HTERT RPE-1 (cell line): ENCODE measurements around the gene PIP4K2A.
"Not testable (repeated sequence)": the region's sequence is repeated elsewhere in the genome, so short reads cannot be mapped to it uniquely, and the experiment has no call there.

Source experiments
- in situ Hi-C: fragments of 300-500 bp; cut with MboI; formaldehyde crosslinking; loops from 4 replicates; pipeline ENCODE4 v1.14.3; 2020; ENCODE audit warnings: low sequenced_read_pairs

Gene PIP4K2A

DNA sequence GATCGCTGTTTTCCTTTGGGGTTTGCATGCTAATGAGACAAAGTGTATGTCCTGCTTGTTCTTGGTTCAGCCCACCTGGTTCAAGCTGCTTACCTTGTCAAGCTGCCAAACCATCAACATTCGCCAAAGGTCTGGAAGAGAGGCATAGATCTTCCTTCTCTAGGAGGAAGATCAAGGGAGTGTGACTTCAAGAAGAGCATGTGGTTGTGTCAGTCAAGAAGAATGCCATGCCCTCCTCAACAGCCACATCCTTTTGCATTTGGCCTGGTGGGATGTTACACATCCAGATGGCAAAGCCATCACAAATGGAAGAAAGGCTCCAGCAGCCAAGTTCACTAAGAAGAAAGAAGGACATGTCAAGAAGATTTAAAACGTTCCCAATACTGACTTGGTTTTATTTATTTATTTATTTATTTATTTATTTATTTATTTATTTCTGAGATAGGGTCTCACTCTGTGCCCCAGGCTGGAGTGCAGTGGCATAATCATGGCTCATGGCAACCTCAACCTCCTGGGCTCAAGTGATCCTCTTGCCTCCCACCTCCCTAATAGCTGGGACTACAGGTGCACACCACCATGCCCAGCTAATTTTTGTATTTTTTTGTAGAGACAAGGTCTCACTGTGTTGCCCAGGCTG is 5.1 kb upstream of the PIP4K2A start:
- in situ Hi-C loops: no loop called here

DNA sequence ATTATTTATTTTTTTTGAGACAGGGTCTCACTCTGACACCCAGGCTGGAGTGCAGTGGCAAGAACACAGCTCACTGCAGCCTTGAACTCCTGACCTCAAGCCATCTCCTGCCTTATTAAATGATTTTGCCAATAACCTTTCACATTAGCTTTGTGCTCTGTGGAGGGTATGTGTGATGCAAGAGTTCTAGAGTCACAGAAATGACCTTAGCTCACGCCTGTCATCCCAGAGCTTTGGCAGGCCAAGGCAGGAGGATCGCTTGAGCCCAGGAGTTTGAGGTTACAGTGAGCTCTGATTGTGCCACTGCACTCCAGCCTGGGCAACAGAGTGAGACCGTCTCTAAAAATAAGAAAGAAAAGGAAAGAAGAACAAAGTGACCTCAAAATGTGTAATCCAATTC is 4.3 kb upstream of the PIP4K2A start:
- in situ Hi-C loops: not testable (repeated sequence)

DNA sequence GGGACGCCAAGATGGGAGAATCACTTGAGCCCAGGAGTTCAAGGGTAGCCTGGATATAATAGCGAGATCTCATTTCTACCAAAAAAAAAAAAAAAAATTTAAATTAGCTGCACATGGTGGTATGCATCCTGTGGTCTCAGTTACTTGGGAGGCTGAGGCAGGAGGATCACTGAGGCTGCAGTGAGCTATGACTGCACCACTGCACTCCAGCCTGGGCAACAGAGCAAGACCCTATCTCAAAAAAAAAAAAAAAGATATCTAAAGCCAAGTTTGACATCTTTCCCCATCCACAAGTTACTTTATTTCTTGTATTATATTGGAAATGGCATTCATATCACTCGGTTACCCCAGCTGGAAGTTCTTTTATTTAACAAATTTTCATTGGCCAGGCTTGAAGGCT is 3.4 kb upstream of the PIP4K2A start:
- in situ Hi-C loops: no loop called here

DNA sequence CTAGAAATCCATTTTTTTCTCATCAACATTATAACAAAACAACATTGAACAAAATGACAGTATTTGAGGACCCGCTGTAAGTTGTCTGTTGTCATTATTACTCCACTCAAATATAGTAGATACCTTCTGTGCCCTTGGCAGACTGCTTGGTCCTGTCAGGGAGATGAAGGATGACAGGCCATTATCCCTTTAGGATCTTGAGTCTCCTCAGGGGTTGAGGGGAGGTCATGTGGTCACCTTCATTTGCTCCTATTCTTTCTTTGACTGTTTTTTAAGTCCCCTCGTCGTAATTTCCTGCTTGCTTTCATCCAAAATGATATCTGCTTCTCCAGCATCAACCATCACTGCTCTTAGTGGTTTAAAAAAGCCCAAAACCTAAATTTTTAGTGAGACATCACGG is 2.6 kb upstream of the PIP4K2A start:
- in situ Hi-C loops: no loop called here

DNA sequence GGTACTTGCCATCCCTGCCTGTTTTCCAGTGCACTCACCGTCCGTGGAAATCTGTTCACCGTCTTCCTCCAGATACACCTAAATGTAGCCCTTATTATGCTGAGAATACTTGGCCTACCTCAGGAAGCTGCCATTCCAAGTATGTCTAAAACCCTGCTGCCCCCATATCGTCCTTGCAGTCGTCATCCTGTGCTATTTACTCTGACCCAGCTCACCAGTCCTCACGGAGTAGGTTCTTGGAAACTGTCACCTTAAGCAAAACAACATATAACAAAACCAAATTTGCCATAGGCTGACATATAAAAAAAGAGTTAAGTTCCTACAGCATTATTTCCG is 880 bp upstream of the PIP4K2A start:
- in situ Hi-C loops: no loop called here

DNA sequence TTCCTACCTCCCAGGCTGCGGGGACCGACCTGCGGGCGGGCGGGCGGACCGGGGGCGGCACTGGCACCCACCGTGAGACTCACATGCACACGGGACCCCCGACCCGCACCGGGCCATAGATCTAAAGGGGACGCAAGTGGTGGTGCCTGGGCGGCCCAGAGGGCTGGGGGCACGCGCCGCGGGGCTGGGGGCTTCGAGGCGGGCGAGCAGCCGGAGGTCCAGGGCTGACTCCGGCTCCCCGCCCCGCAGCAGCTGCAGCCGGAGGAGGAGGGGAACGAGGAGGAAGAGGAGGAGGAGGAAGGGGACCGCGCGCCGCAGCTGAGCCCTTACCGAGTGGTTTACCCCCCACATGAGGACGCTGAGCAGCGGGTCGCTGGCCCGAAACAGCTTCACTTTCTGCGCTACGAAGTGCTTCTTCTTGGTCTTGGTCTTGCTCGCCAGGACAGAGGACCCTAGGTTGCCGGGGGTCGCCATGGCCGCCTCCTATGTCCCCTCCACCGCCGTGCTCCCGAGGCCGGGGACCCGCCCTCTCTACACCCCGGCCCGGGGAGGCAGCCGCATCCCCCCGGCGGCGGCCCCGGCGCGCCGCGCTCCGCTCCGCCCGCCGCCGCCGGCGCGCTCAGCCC is 412 bp downstream of the PIP4K2A start:
- in situ Hi-C loops: no loop called here

DNA sequence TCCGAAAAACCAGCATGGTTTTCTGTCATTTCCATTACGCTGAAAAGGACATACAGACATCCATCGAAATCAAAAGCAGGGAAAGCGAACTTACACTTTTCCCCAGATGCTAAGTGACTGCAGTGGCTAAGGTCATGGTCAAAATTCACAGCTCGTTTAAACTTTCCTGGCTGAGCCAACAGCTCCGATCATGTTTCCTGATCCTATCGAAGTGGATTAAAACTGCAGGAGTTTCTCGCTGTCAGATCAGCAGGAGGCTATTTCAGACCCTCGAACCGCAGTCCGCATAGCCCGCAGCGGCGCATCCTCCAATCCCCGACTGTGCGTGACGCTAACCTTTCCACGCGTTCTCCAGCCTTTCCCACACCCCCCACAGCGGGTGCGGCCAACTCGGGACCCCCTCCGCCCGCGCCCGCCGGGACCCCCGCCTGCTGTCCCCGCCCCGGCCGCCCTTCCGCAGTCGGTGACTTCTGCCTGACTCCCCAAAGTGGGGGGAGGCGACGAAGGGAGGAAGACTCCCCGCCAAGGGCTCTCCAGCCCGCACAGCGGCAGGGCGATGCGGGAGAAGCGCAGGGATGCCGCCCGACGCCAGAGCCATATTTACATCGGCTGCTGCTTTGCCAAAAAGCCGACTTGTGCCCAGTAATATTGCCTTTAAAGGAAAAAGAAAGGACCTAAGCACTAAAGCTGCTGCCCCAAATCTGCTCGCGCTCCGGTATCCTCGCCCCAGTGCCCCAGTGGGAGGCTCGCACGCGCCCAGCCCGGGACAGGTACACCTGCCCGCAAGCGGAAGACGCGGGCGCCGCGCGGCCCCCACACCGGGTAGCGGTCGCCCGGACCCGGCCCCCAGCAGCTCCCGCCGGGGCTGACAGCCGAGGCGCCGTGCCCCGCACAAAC is 1.2 kb downstream of the PIP4K2A start:
- in situ Hi-C loops: no loop called here

DNA sequence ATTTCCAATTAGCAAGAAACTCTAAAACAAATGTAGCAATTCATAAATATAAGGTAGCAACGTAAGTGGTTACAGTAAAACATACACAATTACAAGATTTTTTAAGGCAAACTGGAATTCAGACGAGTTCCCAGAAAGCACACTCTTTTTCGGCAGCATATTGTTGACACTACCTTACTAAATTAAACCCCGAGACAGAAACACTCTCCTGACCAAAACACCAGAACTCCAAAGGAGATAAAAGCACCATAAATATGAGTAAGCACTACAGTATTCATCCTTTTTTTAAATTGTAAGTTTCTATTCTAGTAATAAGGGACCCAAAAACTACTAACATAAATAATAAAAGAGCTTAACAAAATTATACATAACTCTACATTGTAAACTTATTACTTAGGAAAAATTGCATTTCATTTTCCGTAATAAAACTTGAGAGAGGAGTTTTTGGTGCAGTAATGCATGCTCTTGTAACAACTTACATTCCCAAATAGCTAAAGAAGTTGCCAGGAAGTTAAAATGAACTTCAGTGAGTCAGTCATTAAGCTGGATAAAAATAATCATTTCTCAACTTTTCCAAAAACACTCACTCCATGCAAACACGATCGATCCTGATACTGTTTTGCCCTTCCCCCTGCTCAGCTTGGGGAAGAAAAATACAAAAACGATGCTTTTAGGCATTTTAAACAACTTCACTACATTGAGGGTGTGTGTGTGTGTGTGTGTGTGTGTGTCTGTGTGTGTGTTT is 2.0 kb downstream of the PIP4K2A start:
- in situ Hi-C loops: no loop called here

DNA sequence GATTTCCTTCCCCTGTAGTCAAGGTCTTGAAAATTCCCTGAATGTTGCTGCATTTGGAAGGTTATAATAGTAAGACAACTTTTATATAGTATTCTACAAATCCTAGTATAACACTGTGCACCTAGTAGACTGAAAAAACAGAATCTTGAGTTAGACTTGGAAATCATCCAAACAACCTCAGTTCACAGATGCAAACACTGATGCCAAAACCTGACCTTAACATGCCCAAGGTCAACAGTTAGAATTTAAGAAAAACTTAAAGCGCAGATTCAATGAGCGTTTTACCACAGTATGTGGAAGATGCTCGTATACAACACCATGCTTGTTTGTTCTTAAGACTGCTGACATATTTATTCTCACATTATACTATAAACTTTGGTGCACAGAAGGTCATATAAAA is 3.0 kb downstream of the PIP4K2A start:
- in situ Hi-C loops: no loop called here

DNA sequence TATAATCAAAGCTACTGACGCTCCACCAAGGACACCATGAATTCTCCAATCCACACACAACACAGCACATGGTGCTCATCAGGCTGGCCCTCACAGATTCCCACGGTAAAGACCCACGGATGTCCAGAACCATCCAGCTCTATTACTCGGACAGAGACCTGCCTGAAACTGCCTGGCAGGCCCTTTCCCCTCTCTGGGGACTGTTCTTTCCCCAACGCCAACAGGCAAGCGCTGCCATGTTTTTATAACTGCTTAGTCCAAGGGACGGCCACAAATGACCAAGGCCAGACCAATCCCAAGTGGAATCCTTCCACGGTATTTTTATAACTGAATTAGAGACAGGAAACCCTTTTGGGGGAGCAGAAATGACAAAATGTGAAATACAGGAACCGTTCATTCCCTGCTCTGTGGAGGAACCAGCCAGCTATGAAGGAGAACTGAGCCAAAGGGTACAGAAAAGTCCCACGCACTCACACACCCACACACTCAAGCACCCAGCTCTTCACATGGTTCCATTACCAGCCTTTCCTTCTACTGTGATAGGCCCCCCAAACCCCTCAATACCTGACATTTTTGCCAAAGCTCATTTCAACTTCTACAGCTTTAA is 4.1 kb downstream of the PIP4K2A start:
- in situ Hi-C loops: no loop called here

DNA sequence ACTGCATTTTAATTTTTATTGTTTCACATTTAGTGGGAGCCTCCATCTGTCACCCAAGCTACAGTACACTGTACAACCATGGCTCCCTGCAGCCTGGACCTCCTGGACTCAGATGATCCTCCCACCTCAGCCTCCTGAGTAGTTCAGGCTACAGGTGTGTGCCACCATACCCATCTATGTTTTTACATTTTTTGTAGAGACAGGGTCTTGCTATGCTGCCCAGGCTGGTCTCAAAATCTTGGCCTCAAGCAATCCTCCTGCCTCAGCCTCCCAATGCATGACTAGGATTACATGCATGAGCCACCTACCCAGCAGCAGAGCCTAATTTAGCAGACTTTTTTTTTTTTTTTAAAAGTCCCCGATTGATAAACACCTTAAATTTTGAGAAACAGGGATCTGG is 5.6 kb downstream of the PIP4K2A start:
- in situ Hi-C loops: no loop called here

DNA sequence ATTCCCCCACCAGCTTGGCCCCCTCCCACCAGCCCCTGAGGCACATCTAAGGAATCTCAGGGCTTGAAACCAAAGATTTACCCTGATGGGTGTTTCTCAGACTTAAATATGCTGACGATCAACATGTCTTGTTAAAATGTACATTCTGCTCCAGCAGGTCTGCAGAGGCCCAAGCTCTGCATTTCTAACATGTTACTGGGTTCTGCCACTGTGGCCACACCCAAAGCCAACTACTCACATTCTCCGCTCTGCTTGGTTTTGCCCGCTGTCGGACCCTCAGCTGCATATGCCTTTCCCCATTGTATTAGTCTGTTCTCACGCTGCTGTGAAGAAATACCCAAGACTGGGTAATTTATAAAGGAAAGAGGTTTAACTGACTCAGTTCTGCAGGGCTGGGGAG is 8.9 kb downstream of the PIP4K2A start:
- in situ Hi-C loops: no loop called here

DNA sequence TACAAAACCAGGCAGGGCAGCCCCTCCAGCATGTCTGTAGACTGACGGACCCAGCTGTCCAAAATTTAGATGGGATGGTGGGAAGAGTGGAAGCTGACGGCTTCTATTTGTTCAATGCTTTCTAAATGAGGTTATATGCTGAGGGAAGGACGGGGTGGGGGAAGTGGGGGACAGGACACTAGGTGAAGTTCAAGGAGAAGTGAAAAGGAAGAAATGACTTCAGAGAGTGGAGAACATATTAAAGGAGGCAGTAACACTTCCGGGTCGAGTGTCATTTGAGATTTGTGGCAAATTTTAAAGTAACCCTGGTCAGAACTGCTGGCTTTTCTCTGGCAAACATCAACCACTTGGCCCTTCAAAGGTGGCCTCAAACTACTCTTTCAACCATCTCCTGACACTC is 9.4 kb downstream of the PIP4K2A start:
- in situ Hi-C loops: no loop called here

DNA sequence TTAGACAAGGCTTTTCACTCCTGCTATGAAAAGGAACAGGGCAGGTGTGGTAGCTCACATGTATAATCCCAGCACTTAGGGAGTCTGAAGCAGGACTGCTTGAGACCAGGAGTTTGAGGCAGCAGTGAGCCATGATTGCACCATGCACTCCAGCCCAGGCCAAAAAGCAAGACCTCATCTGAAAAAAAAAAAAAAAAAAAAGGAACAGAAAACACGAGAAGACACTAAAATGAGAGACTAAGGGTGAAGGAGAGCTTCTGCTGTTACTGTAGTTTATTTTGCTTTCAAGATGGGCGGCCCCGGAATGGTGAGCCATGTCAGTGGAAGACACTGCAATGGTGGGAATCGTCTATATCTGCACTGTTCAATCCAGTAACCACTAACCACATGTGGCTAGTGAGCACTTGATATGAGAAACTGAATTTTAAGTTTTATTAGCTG is 9.9 kb downstream of the PIP4K2A start:
- in situ Hi-C loops: no loop called here

DNA sequence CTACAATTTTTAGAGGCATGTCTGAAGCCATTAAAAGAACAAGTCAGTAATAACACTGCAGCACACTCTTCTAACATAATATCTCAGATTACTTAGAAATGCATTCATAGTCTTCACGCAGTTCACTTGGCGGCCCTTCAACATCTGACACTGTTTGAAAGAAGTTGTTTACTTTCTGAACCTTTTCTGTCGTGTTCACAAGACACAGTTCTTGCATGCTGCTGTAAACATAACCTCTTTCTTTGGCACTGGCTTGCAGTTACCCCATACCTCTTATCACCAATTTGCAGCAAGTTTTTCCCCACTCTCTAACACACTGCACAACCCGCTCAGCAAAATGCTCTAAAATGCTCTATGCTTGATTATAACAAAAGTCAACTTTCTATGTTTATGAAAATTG is 12.0 kb downstream of the PIP4K2A start:
- in situ Hi-C loops: no loop called here

DNA sequence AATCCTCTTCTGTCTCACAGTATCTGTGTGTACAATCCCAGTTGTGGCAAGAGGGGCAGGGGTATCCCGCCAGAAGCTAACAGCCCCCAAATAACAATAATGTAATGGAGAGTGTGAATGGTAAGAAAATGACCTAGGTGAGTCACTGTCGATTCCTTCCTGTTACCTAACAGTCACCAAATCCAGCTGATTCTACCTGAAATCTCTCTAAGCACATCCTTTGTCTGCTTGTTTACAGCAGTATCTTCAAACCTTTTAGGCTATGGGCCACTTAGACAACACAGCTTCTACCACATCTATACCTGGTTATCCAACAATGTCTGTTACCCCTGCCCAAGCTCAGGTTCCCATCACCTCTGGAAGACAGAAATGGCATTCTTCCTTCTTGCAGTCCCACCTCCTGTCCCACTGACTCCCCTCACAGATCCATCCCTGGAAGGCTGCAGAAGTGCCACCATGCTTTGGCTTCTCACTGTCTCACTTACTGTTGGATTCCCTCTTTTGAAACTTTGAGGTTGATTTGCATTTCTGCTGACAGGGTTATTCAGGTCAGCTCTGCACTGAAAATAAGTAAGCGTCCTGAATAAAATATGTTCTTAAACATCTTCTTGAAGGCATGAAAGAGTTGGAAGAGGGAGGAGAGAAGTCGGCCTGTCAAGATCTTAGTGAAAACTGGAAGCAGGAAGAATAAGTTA is 13.1 kb downstream of the PIP4K2A start:
- in situ Hi-C loops: no loop called here

DNA sequence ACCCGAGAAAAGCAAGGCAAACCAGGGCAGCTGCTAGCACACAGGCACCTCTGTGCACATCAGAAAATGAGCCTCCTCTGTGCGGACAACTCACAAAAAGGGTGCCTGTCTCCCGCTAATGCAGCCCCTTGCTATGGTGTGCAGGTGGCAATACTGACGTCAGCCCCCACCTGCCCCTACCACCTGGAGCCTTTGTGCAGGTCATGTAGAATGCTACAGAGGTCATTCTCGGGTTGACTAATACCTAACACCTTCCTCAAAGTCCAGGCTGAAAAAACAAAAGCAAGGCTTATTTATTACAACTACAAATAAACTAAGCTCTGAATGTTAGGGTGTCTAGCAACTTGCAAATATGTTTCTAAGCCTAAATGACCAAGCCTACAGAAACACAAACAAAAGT is 13.9 kb downstream of the PIP4K2A start:
- in situ Hi-C loops: no loop called here

DNA sequence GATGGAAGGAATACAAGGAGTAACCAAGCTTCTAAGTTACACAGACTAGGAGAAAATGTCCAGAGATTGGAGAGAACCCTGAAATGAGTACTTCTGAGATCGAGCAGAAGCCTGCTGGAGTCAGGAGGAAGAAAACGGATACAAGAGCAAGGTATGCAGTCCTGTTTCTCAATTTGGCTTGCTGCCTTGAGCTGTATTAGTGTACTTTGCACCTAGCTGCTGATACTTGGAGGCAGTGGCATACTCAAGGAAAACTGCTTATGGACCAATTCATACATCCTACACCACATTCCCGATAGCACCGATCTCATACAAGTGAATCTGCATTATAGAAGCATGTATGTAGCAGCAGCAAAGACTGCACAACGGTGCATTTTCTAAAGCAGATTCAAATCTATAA is 14.4 kb downstream of the PIP4K2A start:
- in situ Hi-C loops: no loop called here

DNA sequence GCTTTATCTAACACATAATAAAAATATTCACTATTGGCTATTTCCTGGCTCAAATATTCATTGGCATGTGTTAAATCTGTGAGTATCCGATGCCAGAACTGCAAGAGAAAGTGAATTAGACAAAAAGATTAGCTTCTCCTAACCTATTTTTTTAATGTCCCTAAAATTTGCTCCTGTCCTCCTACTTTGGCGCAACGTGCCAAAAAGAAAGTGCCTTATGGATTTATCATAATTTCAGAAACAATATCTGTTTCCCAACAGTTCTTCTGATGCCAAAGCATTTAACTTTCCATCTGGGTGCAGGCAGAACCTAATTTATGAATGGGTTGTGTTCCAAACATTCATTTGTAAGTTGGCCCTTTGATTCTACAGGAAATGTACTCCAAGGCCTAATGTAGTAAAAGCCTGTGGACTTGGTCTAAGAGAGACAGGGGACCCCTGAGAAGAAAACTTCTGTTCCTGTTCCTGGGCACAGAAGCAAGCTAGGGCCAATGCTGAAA is 15.4 kb downstream of the PIP4K2A start:
- in situ Hi-C loops: no loop called here

DNA sequence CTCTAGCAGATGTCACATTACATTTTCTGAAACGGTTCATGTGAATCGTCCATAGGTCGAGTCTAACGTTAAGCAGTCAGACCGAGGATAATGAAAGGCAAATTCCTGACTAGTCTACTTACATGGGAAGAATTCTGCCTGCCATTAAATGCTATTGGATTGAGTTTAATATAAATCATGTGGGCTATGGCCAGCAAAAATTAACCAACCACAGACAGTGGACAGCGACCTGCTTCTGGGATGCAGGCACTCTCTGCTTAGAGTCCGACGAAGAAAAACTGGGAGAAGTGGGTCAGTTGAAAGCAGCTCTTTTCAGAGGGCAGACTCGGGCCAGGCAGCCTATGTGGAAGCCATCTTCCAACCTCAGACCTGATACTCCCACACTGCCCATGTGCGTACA is 16.6 kb downstream of the PIP4K2A start:
- in situ Hi-C loops: no loop called here
